HCT116 (cell line): ENCODE measurements around the gene NKX6-2. TPM values are rescaled to one million over a fixed set of nuclear protein-coding genes. Genes with fewer than 3 reads are reported as not detected.

Experiments used
- ATAC-seq: fragments of 200-7000 bp; cut with Tn5 transposase; 2 replicates; pipeline ENCODE4 v1.9.1; 2020; ENCODE audit warnings: mild to moderate bottlenecking, moderate library complexity
- BruUV-seq: library from RNA; stranded (reverse); fragments of 400-500 nt; replicated peaks from 2 replicates; lab custom pipeline; 2021; lab: Mats Ljungman, UMichigan
- CTCF ChIA-PET: fragments of 300-600 bp; sonication (Branson Sonifier 250); formaldehyde crosslinking; loops from one replicate; lab custom pipeline; 2021; ENCODE audit warnings: antibody characterized with exemption; lab: Charles Lee
- POLR2A ChIA-PET: fragments of 300-600, 350-600 bp; sonication (Branson Sonifier 250); formaldehyde crosslinking; loops from one replicate; lab custom pipeline; 2021; ENCODE audit warnings: antibody characterized with exemption; lab: Charles Lee
- RAD21 ChIA-PET, 2 experiments: fragments of 300-600 bp; sonication (Branson Sonifier 250); formaldehyde crosslinking; loops; one replicate each; lab custom pipeline; 2023; ENCODE audit warnings: low total read pairs in 2 of 2; ENCODE audit not compliant: uncharacterized antibody in 2 of 2, unreplicated experiment in 2 of 2, low non-redundant PET in 1 of 2; lab: Charles Lee
- DNase-seq: peaks from one replicate; pipeline ENCODE4 v3.0.0-alpha.2; 2010; ENCODE audit warnings: low read depth, low spot score
- H2AFZ ChIP-seq: fragments of 200-600 bp; shearing (Covaris generic), sonication (generic); 2 replicates; pipeline ENCODE4 v1.6.1; 2017; ENCODE audit warnings: low read depth, mixed run types, mixed read lengths, antibody characterized with exemption, low read length; ENCODE audit not compliant: poor library complexity, severe bottlenecking
- H3K27ac ChIP-seq: 2 replicates; pipeline ENCODE4 v1.5.1; 2012; ENCODE audit warnings: low read depth, low read length
- H3K27me3 ChIP-seq: fragments of 200-600 bp; sonication (generic); 2 replicates; pipeline ENCODE4 v1.6.1; 2016; ENCODE audit warnings: mixed run types, low read length, mixed read lengths; ENCODE audit not compliant: insufficient read depth
- H3K36me3 ChIP-seq, 2 experiments: fragments of 200-500 bp in 1 of 2; fragments of 200-600 bp in 1 of 2; sonication (Bioruptor generic) in 1 of 2; sonication (generic) in 1 of 2; 2 replicates each; pipeline versions ENCODE4 v1.5.1 to v1.6.1; 2014 to 2016; ENCODE audit warnings: low read length in 2 of 2, inconsistent platforms in 1 of 2, mixed read lengths in 1 of 2, mixed run types in 1 of 2; ENCODE audit not compliant: insufficient read depth in 2 of 2, control insufficient read depth in 1 of 2
- H3K4me1 ChIP-seq, 2 experiments: fragments of 200-600 bp in 1 of 2; sonication (generic) in 1 of 2; 2 replicates each; pipeline versions ENCODE4 v1.5.1 to v1.6.1; 2012 to 2017; ENCODE audit warnings: low read length in 2 of 2, inconsistent platforms in 1 of 2, mild to moderate bottlenecking in 1 of 2, mixed read lengths in 1 of 2, mixed run types in 1 of 2, moderate library complexity in 1 of 2; ENCODE audit not compliant: insufficient read depth in 2 of 2, control insufficient read depth in 1 of 2
- H3K4me2 ChIP-seq: fragments of 200-600 bp; sonication (generic); 2 replicates; pipeline ENCODE4 v1.6.1; 2017; ENCODE audit warnings: mixed run types, low read length, mixed read lengths
- H3K4me3 ChIP-seq, 2 experiments: fragments of 200-600 bp in 1 of 2; sonication (generic) in 1 of 2; replicated peaks in 1 of 2; 2 replicates each; pipeline ENCODE4 v1.5.1; 2011 to 2016; ENCODE audit warnings: low read length in 2 of 2, control low read depth in 1 of 2, low read depth in 1 of 2, mild to moderate bottlenecking in 1 of 2, mixed read lengths in 1 of 2, mixed run types in 1 of 2
- H3K79me2 ChIP-seq: fragments of 200-600 bp; sonication (generic); 2 replicates; pipeline ENCODE4 v1.6.1; 2017; ENCODE audit warnings: mild to moderate bottlenecking, mixed run types, low read length, moderate library complexity, mixed read lengths; ENCODE audit not compliant: insufficient read depth
- H3K9ac ChIP-seq: fragments of 200-600 bp; sonication (generic); 2 replicates; pipeline ENCODE4 v1.6.1; 2016; ENCODE audit warnings: low read length, mixed read lengths
- H3K9me2 ChIP-seq: fragments of 200-600 bp; sonication (generic), shearing (Covaris generic); 2 replicates; pipeline ENCODE4 v1.6.1; 2017; ENCODE audit warnings: mixed run types, mild to moderate bottlenecking, moderate library complexity; ENCODE audit not compliant: insufficient read depth
- H3K9me3 ChIP-seq, 2 experiments: fragments of 200-500 bp in 1 of 2; fragments of 200-600 bp in 1 of 2; sonication (Bioruptor generic) in 1 of 2; sonication (generic) in 1 of 2; 2 replicates each; pipeline ENCODE4 v1.6.1; 2014 to 2017; ENCODE audit warnings: low read length in 2 of 2, mixed read lengths in 2 of 2, inconsistent platforms in 1 of 2, low read depth in 1 of 2, mild to moderate bottlenecking in 1 of 2, mixed run types in 1 of 2, moderate library complexity in 1 of 2; ENCODE audit not compliant: control insufficient read depth in 1 of 2, insufficient read depth in 1 of 2
- H4K20me1 ChIP-seq: fragments of 200-600 bp; sonication (generic), shearing (Covaris generic); 2 replicates; pipeline ENCODE4 v1.6.1; 2017; ENCODE audit warnings: mixed run types, mild to moderate bottlenecking, moderate library complexity; ENCODE audit not compliant: insufficient read depth
- CBX3 ChIP-seq: IDR thresholded peaks from 2 replicates; pipeline ENCODE4 v1.6.1; 2012; ENCODE audit warnings: low read depth
- CEBPB ChIP-seq: IDR thresholded peaks from 2 replicates; pipeline ENCODE4 v1.6.1; 2012; ENCODE audit warnings: low read depth
- EGR1 ChIP-seq: IDR thresholded peaks from 2 replicates; pipeline ENCODE4 v1.6.1; 2012; ENCODE audit warnings: low read depth
- ELF1 ChIP-seq: IDR thresholded peaks from 2 replicates; pipeline ENCODE4 v1.6.1; 2012; ENCODE audit warnings: low read depth, borderline replicate concordance
- JUND ChIP-seq: IDR thresholded peaks from 2 replicates; pipeline ENCODE4 v1.6.1; 2012
- POLR2A ChIP-seq: IDR thresholded peaks from 2 replicates; pipeline ENCODE4 v1.7.0; 2011; ENCODE audit warnings: borderline replicate concordance; ENCODE audit not compliant: insufficient read depth, insufficient read length; ENCODE audit errors: extremely low read depth
- POLR2AphosphoS5 ChIP-seq: IDR thresholded peaks from 2 replicates; pipeline ENCODE4 v1.6.1; 2011; ENCODE audit warnings: mild to moderate bottlenecking, low read depth, low read length, moderate library complexity
- SP1 ChIP-seq: IDR thresholded peaks from 2 replicates; pipeline ENCODE4 v1.6.1; 2012; ENCODE audit warnings: low read depth
- SRF ChIP-seq: IDR thresholded peaks from 2 replicates; pipeline ENCODE4 v1.6.1; 2012; ENCODE audit warnings: low read depth
- YY1 ChIP-seq: IDR thresholded peaks from 2 replicates; pipeline ENCODE4 v1.6.1; 2011; ENCODE audit warnings: low read length, low read depth, moderate library complexity, mild to moderate bottlenecking; ENCODE audit not compliant: insufficient replicate concordance; ENCODE audit errors: extremely low read depth
- ZBTB33 ChIP-seq: IDR thresholded peaks from 2 replicates; pipeline ENCODE4 v1.6.1; 2011; ENCODE audit warnings: mild to moderate bottlenecking, low read length, moderate library complexity; ENCODE audit not compliant: insufficient replicate concordance; ENCODE audit errors: extremely low read depth
- ZNF274 ChIP-seq: fragments of 200-500 bp; sonication (Bioruptor generic); IDR thresholded peaks from 2 replicates; pipeline ENCODE4 v1.6.1; 2014; ENCODE audit warnings: mild to moderate bottlenecking, low read depth, low read length, inconsistent platforms
- intact Hi-C: fragments of 100-400 bp; cut with micrococcal nuclease; formaldehyde crosslinking; loops from 2 replicates; pipeline ENCODE4 v1.10.0; 2022
- total RNA-seq: library from RNA; stranded (reverse); gene quantifications from one replicate; pipeline ENCODE4 v1.2.1, GENCODE V29; 2021; ENCODE audit not compliant: unreplicated experiment

Gene NKX6-2
- total RNA-seq, 1 experiment from 2014 or later, result not detected

- intact Hi-C loops, result no loop called here
- no peak overlapping the region for H3K4me2 ChIP-seq
- no peak for TF ChIP-seq POLR2AphosphoS5
- no peak for TF ChIP-seq CBX3
- no peak for TF ChIP-seq SP1
- TF ChIP-seq SRF, result no peak
- no peak for TF ChIP-seq EGR1
- no peak for TF ChIP-seq ELF1
- no peak for TF ChIP-seq CEBPB
- no peak for TF ChIP-seq ZBTB33
- TF ChIP-seq YY1, result no peak
- TF ChIP-seq ZNF274, result no peak
- TF ChIP-seq POLR2A, result no peak
- no peak for TF ChIP-seq JUND
- TF ChIP-seq, all 23 proteins: peak for 0
- Histone ChIP-seq H3K9ac (no peak overlapping the region), H3K79me2 (no peaks in the 10 kb centered on the region), H3K4me1 (no peaks in the 10 kb centered on the region), H4K20me1 (no peaks in the 10 kb centered on the region), H3K4me3 (no peak overlapping the region), H3K9me3 (no peaks in the 10 kb centered on the region), H2AFZ (no peak overlapping the region), H3K36me3 (no peaks in the 10 kb centered on the region), H3K9me2 (no peaks in the 10 kb centered on the region), H3K27me3 (no peaks in the 10 kb centered on the region), H3K27ac (no peak overlapping the region)
- ChIA-PET CTCF (no interaction called here), RAD21 (no interaction called here), POLR2A (no interaction called here)
- BruUV-seq, result no TSS peak
- ATAC-seq (no peak), DNase-seq (no peak)
These were observed 19.7 kb upstream of the NKX6-2 start for GRCh38 chr10:132805599-132805998.
